Fibroblast of mammary gland (primary cell): ENCODE data around the gene ANO2.

Experiments used
- DNase-seq: peaks from one replicate; pipeline ENCODE4 v3.0.0-alpha.2; 2010; ENCODE audit warnings: low read depth
- H3K4me3 ChIP-seq: 2 replicates; pipeline ENCODE4 v1.5.1; 2011; ENCODE audit warnings: low read depth, mild to moderate bottlenecking, low read length, moderate library complexity; ENCODE audit not compliant: control insufficient read depth
- CTCF ChIP-seq: conservative IDR thresholded peaks from 2 replicates; pipeline ENCODE4 v1.5.1; 2011; ENCODE audit warnings: low read depth, low read length, inconsistent platforms; ENCODE audit not compliant: control insufficient read depth, insufficient read depth

ANO2 gene

GRCh38 chr12:5971194-5971850, 26.3 kb upstream of the ANO2 start:
- no peak for DNase-seq
- TF ChIP-seq CTCF, result no peak
- H3K4me3 ChIP-seq, result no peak overlapping the region

- H3K4me3 ChIP-seq, result no peak overlapping the region
- no peak for TF ChIP-seq CTCF
These were observed 25.1 kb upstream of the ANO2 start for GRCh38 chr12:5969974-5970690.

GRCh38 chr12:5969156-5969973, 24.3 kb upstream of the ANO2 start:
- no peak for TF ChIP-seq CTCF
- DNase-seq, result no peak
- no peak overlapping the region for H3K4me3 ChIP-seq

More at GRCh38 chr12:5969974-5970690, 25.1 kb upstream of the ANO2 start:
- no peak for DNase-seq

- TF ChIP-seq CTCF, result no peak
- no peak overlapping the region for H3K4me3 ChIP-seq
- DNase-seq, result no peak
These were observed 22.8 kb upstream of the ANO2 start for GRCh38 chr12:5967645-5968415.

GRCh38 chr12:5966486-5967095, 21.5 kb upstream of the ANO2 start:
- TF ChIP-seq CTCF, result no peak
- DNase-seq, result no peak
- H3K4me3 ChIP-seq, result no peak overlapping the region

GRCh38 chr12:5965950-5966383, 20.9 kb upstream of the ANO2 start:
- H3K4me3 ChIP-seq, result no peak overlapping the region
- peak; percentile 35 for DNase-seq
- peak; percentile 81 for TF ChIP-seq CTCF
